Right atrium auricular region (tissue), 2 donors: ENCODE data around the gene TTC24. TPM values are rescaled to one million over a fixed set of nuclear protein-coding genes. Genes with fewer than 3 reads are reported as not detected.

Experiments
- DNase-seq: peaks from one replicate; pipeline ENCODE4 v3.0.0-alpha.2; 2019; ENCODE audit warnings: low spot score
- H3K27ac ChIP-seq, 2 donors: fragments of 200-600 bp; sonication (generic); 1 replicate in 1 of 2; 2 replicates in 1 of 2; pipeline ENCODE4 v1.5.1; 2016 to 2019
- H3K27me3 ChIP-seq, 2 donors: fragments of 200-600 bp; sonication (generic); one replicate each; pipeline versions ENCODE4 v1.5.1 to v1.6.0; 2017 to 2019
- H3K36me3 ChIP-seq: fragments of 200-600 bp; sonication (generic); one replicate; pipeline ENCODE4 v1.5.1; 2016
- H3K4me1 ChIP-seq, 2 donors: fragments of 200-600 bp; sonication (generic); one replicate each; pipeline versions ENCODE4 v1.5.1 to v1.6.0; 2017 to 2019
- H3K4me3 ChIP-seq, 2 donors: fragments of 200-600 bp; sonication (generic); 1 replicate in 1 of 2; 2 replicates in 1 of 2; pipeline ENCODE4 v1.5.1; 2017 to 2019; ENCODE audit warnings: mild to moderate bottlenecking in 1 of 2, moderate library complexity in 1 of 2
- H3K9me3 ChIP-seq, 2 donors: fragments of 200-600 bp; sonication (generic); one replicate each; pipeline ENCODE4 v1.5.1; 2019
- total RNA-seq, 2 donors: library from RNA; depleted of rRNA; stranded (reverse); fragments of >200 nt; gene quantifications; one replicate each; pipeline ENCODE4 v1.1.0, GENCODE V29; 2016
- TF ChIP-seq, protein P1 (sequence below), 2 donors: fragments of 200-600 bp; sonication (generic); IDR thresholded peaks; one replicate each; pipeline ENCODE4 v1.5.1; 2019; ENCODE audit warnings: antibody characterized with exemption in 2 of 2

The TTC24 gene
- total RNA-seq, 2 donors from 2014 or later = not detected

DNA sequence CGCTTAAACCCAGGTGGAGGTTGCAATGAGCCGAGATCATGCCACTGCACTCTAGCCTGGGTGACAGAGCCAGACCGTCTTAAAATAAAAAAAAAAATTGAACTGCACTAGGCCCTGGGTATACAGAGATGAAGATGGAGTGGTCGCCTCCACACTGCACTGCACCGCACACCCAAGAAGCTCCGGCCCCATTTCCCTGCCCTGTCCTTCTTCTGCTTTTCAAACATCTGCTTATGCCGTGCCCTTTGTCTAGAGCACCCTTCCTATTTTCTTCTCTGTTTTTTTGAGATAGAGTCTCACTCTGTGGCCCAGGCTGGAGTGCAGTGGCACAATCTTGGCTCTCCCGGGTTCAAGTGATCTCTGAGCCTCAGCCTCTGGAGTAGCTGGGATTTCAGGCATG, 24.6 kb upstream of the TTC24 start:
- H3K9me3 ChIP-seq = no peaks in the 10 kb centered on the region
- H3K36me3 ChIP-seq = no peaks in the 10 kb centered on the region
- no peak overlapping the region for H3K4me3 ChIP-seq
- no peak overlapping the region for H3K27ac ChIP-seq
- H3K27me3 ChIP-seq = no peaks in the 10 kb centered on the region
- no peaks in the 10 kb centered on the region for H3K4me1 ChIP-seq
- DNase-seq = no peak
- TF ChIP-seq, protein P1, sequence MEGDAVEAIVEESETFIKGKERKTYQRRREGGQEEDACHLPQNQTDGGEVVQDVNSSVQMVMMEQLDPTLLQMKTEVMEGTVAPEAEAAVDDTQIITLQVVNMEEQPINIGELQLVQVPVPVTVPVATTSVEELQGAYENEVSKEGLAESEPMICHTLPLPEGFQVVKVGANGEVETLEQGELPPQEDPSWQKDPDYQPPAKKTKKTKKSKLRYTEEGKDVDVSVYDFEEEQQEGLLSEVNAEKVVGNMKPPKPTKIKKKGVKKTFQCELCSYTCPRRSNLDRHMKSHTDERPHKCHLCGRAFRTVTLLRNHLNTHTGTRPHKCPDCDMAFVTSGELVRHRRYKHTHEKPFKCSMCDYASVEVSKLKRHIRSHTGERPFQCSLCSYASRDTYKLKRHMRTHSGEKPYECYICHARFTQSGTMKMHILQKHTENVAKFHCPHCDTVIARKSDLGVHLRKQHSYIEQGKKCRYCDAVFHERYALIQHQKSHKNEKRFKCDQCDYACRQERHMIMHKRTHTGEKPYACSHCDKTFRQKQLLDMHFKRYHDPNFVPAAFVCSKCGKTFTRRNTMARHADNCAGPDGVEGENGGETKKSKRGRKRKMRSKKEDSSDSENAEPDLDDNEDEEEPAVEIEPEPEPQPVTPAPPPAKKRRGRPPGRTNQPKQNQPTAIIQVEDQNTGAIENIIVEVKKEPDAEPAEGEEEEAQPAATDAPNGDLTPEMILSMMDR (IDR thresholded peaks at IDR 0.05) = no peak

DNA sequence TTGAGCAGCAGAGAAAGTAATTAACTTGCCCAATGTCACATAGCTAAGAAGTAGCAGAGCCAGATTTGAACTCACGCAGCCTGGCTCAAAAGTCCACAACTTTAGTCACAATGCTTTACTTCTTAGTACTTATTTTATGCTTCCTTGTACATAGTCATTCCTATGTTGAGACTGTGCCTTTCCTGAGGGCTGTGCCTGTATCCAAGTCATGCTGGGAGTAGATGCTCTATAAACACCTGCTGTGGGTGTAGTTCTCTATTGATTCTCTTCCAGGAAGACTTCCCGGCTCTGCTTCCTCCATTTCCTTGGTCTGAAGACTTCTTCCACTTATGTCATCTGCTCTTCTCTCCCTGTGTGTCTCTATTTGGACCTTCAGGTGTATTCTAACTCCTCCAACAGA, 23.8 kb upstream of the TTC24 start:
- Histone ChIP-seq H3K9me3 (no peaks in the 10 kb centered on the region), H3K4me1 (no peaks in the 10 kb centered on the region), H3K36me3 (no peaks in the 10 kb centered on the region), H3K27ac (no peak overlapping the region), H3K4me3 (no peak overlapping the region), H3K27me3 (no peaks in the 10 kb centered on the region)
- TF ChIP-seq, protein P1 (IDR thresholded peaks at IDR 0.05) = no peak
- DNase-seq = no peak

DNA sequence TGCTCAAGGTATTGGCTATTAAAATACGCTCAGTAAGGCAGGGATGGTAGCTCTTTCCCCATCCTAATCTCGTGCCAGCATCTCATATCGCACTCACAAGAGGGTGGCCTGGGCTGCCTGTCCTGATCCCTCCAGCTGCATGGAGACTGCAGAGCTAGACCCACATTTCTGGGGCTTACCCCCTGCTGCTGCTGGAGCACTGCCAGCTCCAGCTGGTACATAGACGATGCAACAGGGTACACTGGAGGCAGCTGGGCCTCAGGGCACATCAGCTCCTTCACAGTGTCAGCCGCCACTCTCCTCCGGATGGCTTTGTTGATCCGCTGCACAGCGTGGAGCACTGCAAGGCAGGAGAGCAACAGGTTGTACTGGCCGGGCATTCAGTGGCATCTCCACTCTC, 23.2 kb upstream of the TTC24 start:
- H3K9me3 ChIP-seq = no peaks in the 10 kb centered on the region
- H3K4me1 ChIP-seq = no peaks in the 10 kb centered on the region
- H3K27ac ChIP-seq = no peak overlapping the region
- no peak overlapping the region for H3K4me3 ChIP-seq
- DNase-seq = no peak
- TF ChIP-seq, protein P1 (IDR thresholded peaks at IDR 0.05) = no peak
- no peaks in the 10 kb centered on the region for H3K36me3 ChIP-seq
- H3K27me3 ChIP-seq = no peaks in the 10 kb centered on the region

DNA sequence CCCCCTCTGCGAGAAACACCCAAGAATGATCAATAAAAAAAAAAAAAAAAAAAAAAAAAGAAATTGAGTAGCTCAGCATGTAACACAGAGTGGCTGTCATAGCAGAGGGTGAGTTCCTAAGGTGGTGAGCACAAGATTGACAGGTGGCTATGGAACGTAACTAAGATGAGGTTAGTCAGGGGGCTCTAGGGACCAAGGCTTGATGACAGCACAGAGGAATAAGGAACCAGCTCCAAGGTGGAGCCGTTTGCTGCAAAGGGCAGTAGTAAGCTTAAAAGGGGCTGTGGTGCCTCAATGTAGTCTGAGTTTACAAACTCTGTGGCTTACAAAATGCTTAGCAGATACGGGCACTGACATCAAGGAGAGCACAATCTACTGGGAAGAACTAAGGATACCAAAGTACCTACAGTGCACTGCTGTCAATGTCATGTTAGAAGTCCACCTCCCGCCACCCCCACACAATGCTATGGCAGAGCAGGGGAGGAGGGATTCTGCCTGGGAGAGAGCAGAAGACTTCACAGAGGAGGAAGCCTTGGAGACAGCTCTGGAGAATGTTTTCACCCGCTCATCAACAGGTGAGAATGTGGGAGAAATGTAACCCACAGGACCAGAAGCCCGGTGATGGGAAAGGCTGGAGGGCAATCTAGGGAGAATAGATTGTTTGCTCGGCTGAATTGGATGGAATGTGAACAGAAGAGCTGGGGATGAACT, 20.3 kb upstream of the TTC24 start:
- H3K9me3 ChIP-seq = no peaks in the 10 kb centered on the region
- no peak overlapping the region for H3K27ac ChIP-seq
- no peak for DNase-seq

DNA sequence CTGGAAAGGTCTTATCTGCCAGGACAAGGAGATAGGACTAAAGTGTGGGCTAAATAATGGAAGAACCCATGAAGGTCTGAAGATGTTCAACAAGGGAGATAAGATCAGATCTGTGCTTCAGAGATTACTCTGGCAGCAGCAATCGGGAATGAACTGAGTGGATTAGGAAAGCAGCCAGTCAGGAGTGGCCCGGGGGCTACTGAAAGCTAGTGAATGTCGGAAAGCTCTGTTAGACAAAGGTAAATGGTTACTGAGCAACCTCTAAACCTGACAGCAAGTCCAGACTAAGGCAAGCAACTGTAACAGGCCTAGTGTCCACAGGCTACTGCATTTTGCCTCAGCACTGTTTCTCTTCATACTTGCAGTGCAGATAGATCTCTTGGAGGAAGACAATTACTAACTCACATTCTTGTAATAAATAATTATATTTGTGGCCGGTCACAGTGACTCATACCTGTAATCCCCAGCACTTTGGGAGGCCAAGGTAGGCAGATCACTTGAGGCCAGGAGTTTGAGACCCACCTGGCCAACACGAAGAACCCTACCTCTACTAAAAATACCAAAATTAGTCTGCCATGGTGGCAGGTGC, 19.6 kb upstream of the TTC24 start:
- Histone ChIP-seq H3K27ac (no peak overlapping the region), H3K4me3 (no peak overlapping the region), H3K36me3 (no peaks in the 10 kb centered on the region), H3K27me3 (no peaks in the 10 kb centered on the region), H3K4me1 (no peaks in the 10 kb centered on the region), H3K9me3 (no peaks in the 10 kb centered on the region)
- no peak for DNase-seq
- TF ChIP-seq, protein P1 (IDR thresholded peaks at IDR 0.05) = no peak

More for the DNA sequence above, 20.3 kb upstream of the TTC24 start:
- Histone ChIP-seq H3K36me3 (no peaks in the 10 kb centered on the region), H3K27me3 (no peaks in the 10 kb centered on the region), H3K4me1 (no peaks in the 10 kb centered on the region), H3K4me3 (no peak overlapping the region)
- TF ChIP-seq, protein P1 (IDR thresholded peaks at IDR 0.05) = no peak
